Naive B cell (primary cell): ENCODE measurements around the gene PARD6G. TPM values are rescaled to one million over a fixed set of nuclear protein-coding genes. Genes with fewer than 3 reads are reported as not detected.

Experiments
- ATAC-seq, 2 donors: fragments of 150-1000 bp; cut with Tn5 transposase; 2 replicates each; pipeline ENCODE4 v1.10.0; 2021; ENCODE audit warnings: low read depth in 2 of 2, mild to moderate bottlenecking in 2 of 2, moderate library complexity in 2 of 2
- DNase-seq: peaks from one replicate; pipeline ENCODE4 v3.0.0; 2022
- H3K27ac Mint-ChIP-seq, 6 donors: one replicate each; pipeline ENCODE4 v1.8.0; 2020 to 2022; ENCODE audit warnings: mild to moderate bottlenecking in 6 of 6, mixed read lengths in 6 of 6, moderate library complexity in 5 of 6, inconsistent platforms in 2 of 6
- H3K27me3 Mint-ChIP-seq, 3 donors: one replicate each; pipeline ENCODE4 v1.8.0; 2021 to 2022; ENCODE audit warnings: mixed read lengths in 3 of 3, mild to moderate bottlenecking in 1 of 3
- H3K36me3 Mint-ChIP-seq, 2 donors: one replicate each; pipeline ENCODE4 v1.8.0; 2020 to 2022; ENCODE audit warnings: mixed read lengths in 2 of 2, inconsistent platforms in 1 of 2, mild to moderate bottlenecking in 1 of 2
- H3K4me1 Mint-ChIP-seq, 3 donors: one replicate each; pipeline ENCODE4 v1.8.0; 2020 to 2022; ENCODE audit warnings: mixed read lengths in 3 of 3, inconsistent platforms in 1 of 3, mild to moderate bottlenecking in 1 of 3, moderate library complexity in 1 of 3
- H3K4me3 Mint-ChIP-seq, 8 donors: one replicate each; pipeline ENCODE4 v1.8.0; 2020 to 2022; ENCODE audit warnings: mild to moderate bottlenecking in 8 of 8, mixed read lengths in 8 of 8, moderate library complexity in 8 of 8, inconsistent platforms in 2 of 8
- H3K9me3 Mint-ChIP-seq, 7 donors: one replicate each; pipeline ENCODE4 v1.8.0; 2020 to 2022; ENCODE audit warnings: mixed read lengths in 7 of 7, mild to moderate bottlenecking in 5 of 7, inconsistent platforms in 2 of 7, moderate library complexity in 1 of 7
- polyA plus RNA-seq, 6 donors: library from polyadenylated mRNA; unstranded; fragments of 300-500 nt; fragmentation: Illumina TruSeq; gene quantifications; one replicate each; pipeline ENCODE4 v1.2.3, GENCODE V29; 2021; ENCODE audit warnings: low read depth in 6 of 6

Gene PARD6G
- polyA plus RNA-seq, 6 donors from 2014 or later = not detected

GRCh38 chr18:80233899-80234298 is 13.4 kb downstream of the PARD6G start:
- Mint-ChIP-seq H3K36me3 (peaks cover 0 to 5% of the 10 kb centered on the region in 2 donors), H3K4me1 (no peaks in the 10 kb centered on the region), H3K9me3 (peaks cover 0 to 20% (median 4%) of the 10 kb centered on the region in 7 donors), H3K27ac (peak overlapping the region in 1 of 6 donors; percentile 85), H3K27me3 (peaks cover 0 to 31% (median 20%) of the 10 kb centered on the region in 3 donors), H3K4me3 (no peak overlapping the region)
- no peak for ATAC-seq
- no peak for DNase-seq

- Mint-ChIP-seq H3K27ac (no peak overlapping the region), H3K9me3 (peaks cover 0 to 20% (median 4%) of the 10 kb centered on the region in 7 donors), H3K36me3 (peaks cover 0 to 5% of the 10 kb centered on the region in 2 donors), H3K4me3 (peak overlapping the region in 1 of 8 donors; percentile 76), H3K4me1 (no peaks in the 10 kb centered on the region), H3K27me3 (peaks cover 0 to 31% (median 17%) of the 10 kb centered on the region in 3 donors)
- ATAC-seq (no peak), DNase-seq (no peak)
Measured at GRCh38 chr18:80233201-80233835, 14.0 kb downstream of the PARD6G start.

DNA sequence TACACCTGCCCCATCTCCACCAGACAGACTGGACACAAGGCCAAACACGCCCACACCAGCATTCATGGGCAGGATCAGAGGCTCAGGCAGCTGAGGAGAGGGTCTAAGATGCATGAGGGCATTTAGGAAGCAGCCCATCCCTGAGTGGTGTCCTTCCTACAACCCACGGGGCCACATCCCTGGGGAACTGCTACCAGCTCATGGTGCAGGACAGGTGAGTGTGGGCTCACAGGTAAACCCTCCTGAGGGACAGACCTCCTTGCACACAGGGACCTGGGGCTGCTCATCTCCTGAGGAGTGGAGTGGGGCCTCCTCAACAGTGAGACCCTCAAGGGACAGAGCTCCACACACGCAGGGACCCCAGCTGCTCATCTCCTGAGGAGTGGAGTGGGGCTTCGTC is 14.6 kb downstream of the PARD6G start:
- ATAC-seq (no peak), DNase-seq (no peak)
- Mint-ChIP-seq H3K4me3 (no peak overlapping the region), H3K4me1 (no peaks in the 10 kb centered on the region), H3K27ac (no peak overlapping the region), H3K36me3 (peaks cover 0 to 5% of the 10 kb centered on the region in 2 donors), H3K9me3 (peaks cover 0 to 20% (median 4%) of the 10 kb centered on the region in 7 donors), H3K27me3 (peaks cover 0 to 28% (median 17%) of the 10 kb centered on the region in 3 donors)

DNA sequence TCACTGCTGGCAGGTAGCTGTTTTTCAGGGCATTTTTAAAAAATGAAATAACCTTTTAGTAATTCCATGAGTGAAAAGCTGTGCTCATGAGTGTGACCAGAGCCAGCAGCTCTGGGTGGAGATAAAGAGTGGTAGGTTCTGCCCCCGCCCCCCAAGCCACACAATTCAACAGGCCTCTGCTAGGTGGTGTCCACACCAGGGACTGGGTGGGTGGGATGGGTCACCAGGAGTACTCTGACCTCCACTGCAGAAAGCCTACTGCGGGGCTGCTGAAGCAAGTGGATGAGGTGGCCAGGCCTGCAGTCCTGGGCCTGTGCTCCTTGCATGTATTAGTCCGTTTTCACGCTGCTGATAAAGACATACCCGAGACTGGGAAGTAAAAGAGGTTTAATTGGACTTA is 15.3 kb downstream of the PARD6G start:
- H3K36me3 Mint-ChIP-seq = peaks cover 0 to 5% of the 10 kb centered on the region in 2 donors
- no peak for DNase-seq
- H3K4me1 Mint-ChIP-seq = no peaks in the 10 kb centered on the region

GRCh38 chr18:80231616-80232015 is 15.7 kb downstream of the PARD6G start:
- H3K4me1 Mint-ChIP-seq = no peaks in the 10 kb centered on the region
- no peak overlapping the region for H3K27ac Mint-ChIP-seq
- ATAC-seq (no peak), DNase-seq (no peak)
- H3K36me3 Mint-ChIP-seq = peaks cover 0 to 5% of the 10 kb centered on the region in 2 donors
- H3K9me3 Mint-ChIP-seq = peaks cover 0 to 16% (median 1%) of the 10 kb centered on the region in 7 donors
- H3K27me3 Mint-ChIP-seq = peaks cover 0 to 32% (median 18%) of the 10 kb centered on the region in 3 donors
- no peak overlapping the region for H3K4me3 Mint-ChIP-seq

More for the DNA sequence above, 15.3 kb downstream of the PARD6G start:
- Mint-ChIP-seq H3K27ac (no peak overlapping the region), H3K27me3 (peaks cover 0 to 32% (median 17%) of the 10 kb centered on the region in 3 donors), H3K4me3 (no peak overlapping the region), H3K9me3 (peaks cover 0 to 20% (median 4%) of the 10 kb centered on the region in 7 donors)
- ATAC-seq = no peak

GRCh38 chr18:80231151-80231550 is 16.2 kb downstream of the PARD6G start:
- peaks cover 0 to 5% of the 10 kb centered on the region in 2 donors for H3K36me3 Mint-ChIP-seq

DNA sequence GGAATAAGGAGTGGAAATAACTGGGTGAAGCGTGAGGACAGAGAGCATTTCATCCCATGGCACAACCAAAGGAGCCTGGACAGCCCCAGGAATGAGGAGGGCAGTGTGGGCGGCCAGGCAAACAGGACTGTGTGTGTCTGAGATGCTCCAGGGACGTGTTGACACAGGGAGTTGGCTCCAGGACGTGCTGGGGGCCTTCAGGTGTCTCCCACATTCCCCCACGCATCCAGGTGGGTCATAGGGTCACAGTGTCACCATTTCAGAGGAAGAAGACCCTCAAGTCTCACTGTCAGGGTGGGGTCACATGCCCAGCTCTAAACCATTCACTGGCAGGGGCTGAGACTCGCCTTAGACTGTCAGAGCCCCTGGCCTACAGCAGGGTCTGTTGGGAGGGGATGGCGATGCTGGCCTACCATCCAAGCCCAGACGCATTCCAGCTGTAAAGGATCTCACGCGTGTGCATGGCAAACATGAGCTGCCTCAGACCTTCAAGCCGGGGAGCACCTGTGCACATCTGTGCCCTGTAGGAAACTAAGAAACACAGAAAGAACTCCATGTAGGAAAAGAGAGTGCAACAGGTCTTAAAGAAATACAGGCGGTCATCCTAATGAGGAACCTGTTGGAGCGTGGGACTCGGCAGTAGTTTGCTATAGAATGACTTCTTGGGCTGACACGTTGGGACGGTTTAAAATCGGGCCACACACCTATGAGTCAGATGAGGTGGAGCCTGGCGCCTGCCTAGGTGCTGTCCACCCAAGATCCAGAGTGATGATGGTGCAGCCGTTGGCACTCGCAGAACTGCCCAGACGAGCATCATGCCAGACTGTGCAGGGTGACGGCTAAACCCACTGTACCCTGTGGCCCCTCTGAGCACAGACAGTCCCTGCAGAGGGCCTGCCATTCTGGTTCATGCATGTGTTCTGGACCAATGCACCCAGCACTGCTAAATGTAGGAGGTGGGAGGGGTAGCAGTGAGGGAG is 17.3 kb downstream of the PARD6G start:
- no peak overlapping the region for H3K27ac Mint-ChIP-seq
- H3K36me3 Mint-ChIP-seq = peaks cover 0 to 5% of the 10 kb centered on the region in 2 donors
- H3K27me3 Mint-ChIP-seq = peaks cover 6 to 34% (median 25%) of the 10 kb centered on the region in 3 donors
- peaks cover 0 to 12% (median 0%) of the 10 kb centered on the region in 7 donors for H3K9me3 Mint-ChIP-seq
- H3K4me1 Mint-ChIP-seq = no peaks in the 10 kb centered on the region
- ATAC-seq (no peak), DNase-seq (no peak)
- no peak overlapping the region for H3K4me3 Mint-ChIP-seq

More at GRCh38 chr18:80231151-80231550, 16.2 kb downstream of the PARD6G start:
- Mint-ChIP-seq H3K9me3 (peaks cover 0 to 12% (median 0%) of the 10 kb centered on the region in 7 donors), H3K27me3 (peaks cover 0 to 32% (median 23%) of the 10 kb centered on the region in 3 donors), H3K27ac (no peak overlapping the region), H3K4me3 (no peak overlapping the region), H3K4me1 (no peaks in the 10 kb centered on the region)
- no peak for DNase-seq
- no peak for ATAC-seq

DNA sequence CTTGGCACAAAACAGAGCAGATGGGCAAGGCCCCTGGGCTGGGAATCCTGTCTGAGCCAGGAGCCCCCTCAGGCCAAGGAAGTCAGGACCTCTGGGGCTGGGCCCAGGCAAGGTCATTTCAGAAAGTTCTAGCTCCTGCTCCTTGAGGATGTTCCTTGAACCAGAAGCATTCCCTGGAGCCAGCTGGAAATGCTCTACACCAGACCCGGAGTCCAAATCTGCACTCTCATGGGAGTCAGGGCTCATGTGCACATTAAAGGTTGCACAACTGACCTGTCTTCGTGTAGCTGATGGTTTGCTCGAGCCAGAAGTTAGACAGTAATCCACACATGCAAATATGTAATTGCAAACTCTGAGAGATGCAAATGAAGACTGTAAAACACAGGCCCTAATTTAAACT is 18.0 kb downstream of the PARD6G start:
- Mint-ChIP-seq H3K36me3 (peaks cover 0 to 5% of the 10 kb centered on the region in 2 donors), H3K4me3 (no peak overlapping the region), H3K9me3 (peaks cover 0 to 6% (median 0%) of the 10 kb centered on the region in 7 donors), H3K27ac (peak overlapping the region in 1 of 6 donors; percentile 44), H3K4me1 (no peaks in the 10 kb centered on the region), H3K27me3 (peaks cover 6 to 30% (median 23%) of the 10 kb centered on the region in 3 donors)
- ATAC-seq (no peak), DNase-seq (no peak)

GRCh38 chr18:80228051-80228848 is 19.1 kb downstream of the PARD6G start:
- DNase-seq (no peak), ATAC-seq (no peak)
- Mint-ChIP-seq H3K4me3 (no peak overlapping the region), H3K27ac (no peak overlapping the region), H3K4me1 (no peaks in the 10 kb centered on the region), H3K9me3 (no peaks in the 10 kb centered on the region), H3K36me3 (no peaks in the 10 kb centered on the region), H3K27me3 (peaks cover 6 to 18% (median 16%) of the 10 kb centered on the region in 3 donors)

DNA sequence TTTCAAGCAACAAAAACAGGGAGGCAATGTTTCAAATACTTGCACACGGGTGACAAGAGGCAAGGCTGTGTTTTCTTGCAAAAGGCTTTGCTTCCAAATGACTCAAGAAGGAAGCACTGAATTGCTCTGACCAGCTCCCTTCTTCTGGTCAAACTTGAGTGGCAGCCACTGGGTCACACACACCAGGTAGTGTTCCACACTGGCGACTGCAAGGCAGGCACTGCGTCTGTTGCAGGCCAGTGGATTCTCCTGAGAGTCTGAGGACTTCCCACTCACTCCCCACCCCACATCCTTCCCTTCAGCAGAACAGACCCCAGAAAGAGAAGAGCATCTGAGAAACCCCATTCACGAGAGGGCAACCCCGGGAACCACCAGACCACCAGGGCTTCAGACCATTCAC is 19.8 kb downstream of the PARD6G start:
- Mint-ChIP-seq H3K9me3 (no peaks in the 10 kb centered on the region), H3K36me3 (no peaks in the 10 kb centered on the region), H3K27me3 (peaks cover 6 to 16% (median 16%) of the 10 kb centered on the region in 3 donors), H3K4me1 (no peaks in the 10 kb centered on the region), H3K27ac (no peak overlapping the region), H3K4me3 (no peak overlapping the region)
- ATAC-seq (no peak), DNase-seq (no peak)

- no peak for ATAC-seq
- Mint-ChIP-seq H3K4me3 (no peak overlapping the region), H3K27ac (peak overlapping the region in 1 of 6 donors; percentile 17), H3K4me1 (no peaks in the 10 kb centered on the region), H3K27me3 (peaks cover 6 to 16% (median 16%) of the 10 kb centered on the region in 3 donors), H3K9me3 (peaks cover 0 to 10% (median 2%) of the 10 kb centered on the region in 7 donors), H3K36me3 (no peaks in the 10 kb centered on the region)
- no peak for DNase-seq
Measured at GRCh38 chr18:80225685-80226084, 21.6 kb downstream of the PARD6G start.

- no peak for DNase-seq
- Mint-ChIP-seq H3K27ac (peak overlapping the region in 1 of 6 donors; percentile 44), H3K4me3 (no peak overlapping the region), H3K4me1 (no peaks in the 10 kb centered on the region), H3K9me3 (peaks cover 0 to 10% (median 6%) of the 10 kb centered on the region in 7 donors), H3K27me3 (peaks cover 8 to 25% (median 11%) of the 10 kb centered on the region in 3 donors), H3K36me3 (no peaks in the 10 kb centered on the region)
- ATAC-seq = no peak
Measured at GRCh38 chr18:80223581-80224148, 23.6 kb downstream of the PARD6G start.
